SU-DHL-6 (cell line): ENCODE measurements around the gene ANKS1A.

ENCODE experiments used
- H2AFZ ChIP-seq: fragments of 200-600 bp; sonication (generic); 2 replicates; pipeline ENCODE4 v1.6.1; 2014; ENCODE audit warnings: low read depth, mild to moderate bottlenecking, moderate library complexity, mixed read lengths, antibody characterized with exemption, low read length; ENCODE audit not compliant: severe bottlenecking
- H3F3A ChIP-seq: fragments of 200-600 bp; shearing (Covaris generic); 2 replicates; pipeline ENCODE4 v1.6.0; 2016; ENCODE audit warnings: antibody characterized with exemption, mild to moderate bottlenecking; ENCODE audit not compliant: insufficient read depth
- H3K27ac ChIP-seq: fragments of 200-600 bp; sonication (generic); 2 replicates; pipeline ENCODE4 v1.5.1; 2016; ENCODE audit warnings: low read depth, mild to moderate bottlenecking, low read length, moderate library complexity, mixed read lengths
- H3K27me3 ChIP-seq: fragments of 200-600 bp; sonication (generic), shearing (Covaris generic); 2 replicates; pipeline ENCODE4 v1.6.0; 2014; ENCODE audit warnings: mild to moderate bottlenecking, low read length
- H3K36me3 ChIP-seq: fragments of 200-600 bp; sonication (generic); 2 replicates; pipeline ENCODE4 v1.6.1; 2014; ENCODE audit warnings: mild to moderate bottlenecking, low read length, mixed read lengths
- H3K4me2 ChIP-seq: fragments of 300-600, 200-600 bp; shearing (Covaris generic), sonication (generic); 2 replicates; pipeline ENCODE4 v1.6.0; 2014; ENCODE audit warnings: low read length, low read depth, mild to moderate bottlenecking; ENCODE audit not compliant: poor library complexity, severe bottlenecking
- H3K4me3 ChIP-seq: fragments of 200-600 bp; sonication (generic); 2 replicates; pipeline ENCODE4 v1.5.1; 2014; ENCODE audit warnings: antibody characterized with exemption, low read length, mild to moderate bottlenecking, mixed read lengths; ENCODE audit not compliant: insufficient read depth, poor library complexity, severe bottlenecking
- H3K79me2 ChIP-seq: fragments of 200-600 bp; sonication (generic); 2 replicates; pipeline ENCODE4 v1.6.1; 2014; ENCODE audit warnings: mild to moderate bottlenecking, low read length, moderate library complexity; ENCODE audit not compliant: insufficient read depth
- H3K9ac ChIP-seq: fragments of 200-600 bp; sonication (generic); 2 replicates; pipeline ENCODE4 v1.7.0; 2014; ENCODE audit warnings: mild to moderate bottlenecking, low read length
- H3K9me2 ChIP-seq: fragments of 200-600 bp; sonication (generic); replicated peaks from 2 replicates; pipeline ENCODE4 v1.6.1; 2014; ENCODE audit warnings: low read length; ENCODE audit not compliant: insufficient read depth
- H3K9me3 ChIP-seq: fragments of 200-600 bp; sonication (generic); 2 replicates; pipeline ENCODE4 v1.6.1; 2014; ENCODE audit warnings: low read length, mixed read lengths; ENCODE audit not compliant: insufficient read depth
- H4K20me1 ChIP-seq: fragments of 200-600 bp; sonication (generic); 2 replicates; pipeline ENCODE4 v1.6.1; 2014; ENCODE audit warnings: low read depth, mild to moderate bottlenecking, antibody characterized with exemption, low read length, moderate library complexity, mixed read lengths
- EZH2phosphoT487 ChIP-seq: fragments of 200-600 bp; sonication (generic), shearing (Covaris generic); conservative IDR thresholded peaks from 2 replicates; pipeline ENCODE4 v1.6.1; 2018; ENCODE audit warnings: mild to moderate bottlenecking, antibody characterized with exemption, low read length, moderate library complexity, mixed read lengths
- TF ChIP-seq, protein P1 (sequence below): fragments of 200-600 bp; sonication (generic); IDR thresholded peaks from one replicate; pipeline ENCODE4 v1.5.1; 2017; ENCODE audit warnings: antibody characterized with exemption, mild to moderate bottlenecking, low read length, moderate library complexity; ENCODE audit not compliant: insufficient read depth, poor library complexity, severe bottlenecking

The ANKS1A gene

GRCh38 chr6:34911822-34912221 is 22.8 kb downstream of the ANKS1A start:
- no peaks in the 10 kb centered on the region for H3K9me2 ChIP-seq
- H3F3A ChIP-seq: no peaks in the 10 kb centered on the region
- no peaks in the 10 kb centered on the region for H3K36me3 ChIP-seq
- no peak overlapping the region for H3K4me3 ChIP-seq
- no peaks in the 10 kb centered on the region for H3K27me3 ChIP-seq
- H3K27ac ChIP-seq: no peak overlapping the region
- H3K9me3 ChIP-seq: no peaks in the 10 kb centered on the region
- no peak overlapping the region for H3K9ac ChIP-seq
- no peak overlapping the region for H2AFZ ChIP-seq
- TF ChIP-seq, protein P1, sequence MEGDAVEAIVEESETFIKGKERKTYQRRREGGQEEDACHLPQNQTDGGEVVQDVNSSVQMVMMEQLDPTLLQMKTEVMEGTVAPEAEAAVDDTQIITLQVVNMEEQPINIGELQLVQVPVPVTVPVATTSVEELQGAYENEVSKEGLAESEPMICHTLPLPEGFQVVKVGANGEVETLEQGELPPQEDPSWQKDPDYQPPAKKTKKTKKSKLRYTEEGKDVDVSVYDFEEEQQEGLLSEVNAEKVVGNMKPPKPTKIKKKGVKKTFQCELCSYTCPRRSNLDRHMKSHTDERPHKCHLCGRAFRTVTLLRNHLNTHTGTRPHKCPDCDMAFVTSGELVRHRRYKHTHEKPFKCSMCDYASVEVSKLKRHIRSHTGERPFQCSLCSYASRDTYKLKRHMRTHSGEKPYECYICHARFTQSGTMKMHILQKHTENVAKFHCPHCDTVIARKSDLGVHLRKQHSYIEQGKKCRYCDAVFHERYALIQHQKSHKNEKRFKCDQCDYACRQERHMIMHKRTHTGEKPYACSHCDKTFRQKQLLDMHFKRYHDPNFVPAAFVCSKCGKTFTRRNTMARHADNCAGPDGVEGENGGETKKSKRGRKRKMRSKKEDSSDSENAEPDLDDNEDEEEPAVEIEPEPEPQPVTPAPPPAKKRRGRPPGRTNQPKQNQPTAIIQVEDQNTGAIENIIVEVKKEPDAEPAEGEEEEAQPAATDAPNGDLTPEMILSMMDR: no peak
- no peak for TF ChIP-seq EZH2phosphoT487
- H4K20me1 ChIP-seq: peaks cover 30% of the 10 kb centered on the region; the same call in 1 of the 2 replicates
- no peaks in the 10 kb centered on the region for H3K79me2 ChIP-seq
- no peak overlapping the region for H3K4me2 ChIP-seq

GRCh38 chr6:34912715-34913464 is 23.8 kb downstream of the ANKS1A start:
- H3K9ac ChIP-seq: no peak overlapping the region
- H3K27me3 ChIP-seq: no peaks in the 10 kb centered on the region
- no peaks in the 10 kb centered on the region for H3K36me3 ChIP-seq
- no peaks in the 10 kb centered on the region for H3F3A ChIP-seq
- no peaks in the 10 kb centered on the region for H3K9me2 ChIP-seq
- no peak overlapping the region for H3K27ac ChIP-seq
- no peak for TF ChIP-seq EZH2phosphoT487
- TF ChIP-seq, protein P1: no peak
- peaks cover 30% of the 10 kb centered on the region; the same call in 1 of the 2 replicates for H4K20me1 ChIP-seq
- no peaks in the 10 kb centered on the region for H3K9me3 ChIP-seq
- no peak overlapping the region for H2AFZ ChIP-seq
- no peaks in the 10 kb centered on the region for H3K79me2 ChIP-seq
- H3K4me2 ChIP-seq: no peak overlapping the region
- no peak overlapping the region for H3K4me3 ChIP-seq

DNA sequence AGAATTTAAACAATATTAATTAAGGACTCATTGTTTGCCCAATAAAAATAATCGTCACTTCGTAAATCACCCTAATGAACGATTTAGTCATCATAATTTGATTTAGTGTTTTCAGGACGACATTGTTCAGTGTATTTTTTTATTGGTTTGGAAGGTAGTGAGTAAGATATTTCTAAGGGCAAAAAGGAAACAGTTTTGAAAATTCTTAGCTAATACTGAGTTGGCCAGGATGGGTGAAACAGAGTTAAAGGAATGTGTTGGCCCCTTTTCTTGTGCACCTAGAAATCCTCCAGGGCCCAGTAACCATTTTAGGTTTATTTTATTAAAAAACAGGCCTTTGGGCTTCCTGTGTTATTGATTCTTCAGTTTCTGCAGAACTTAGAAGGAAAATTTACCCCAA is 25.3 kb downstream of the ANKS1A start:
- Histone ChIP-seq H3K79me2 (no peaks in the 10 kb centered on the region), H3K27ac (no peak overlapping the region), H3K9me2 (no peaks in the 10 kb centered on the region), H3K36me3 (no peaks in the 10 kb centered on the region), H2AFZ (no peak overlapping the region), H3K27me3 (no peaks in the 10 kb centered on the region), H3K4me3 (no peak overlapping the region), H4K20me1 (peaks cover 20% of the 10 kb centered on the region; the same call in 1 of the 2 replicates), H3K9me3 (no peaks in the 10 kb centered on the region), H3F3A (no peaks in the 10 kb centered on the region), H3K9ac (no peak overlapping the region), H3K4me2 (no peak overlapping the region)
- no peak for TF ChIP-seq EZH2phosphoT487
- TF ChIP-seq, protein P1: no peak
